Thyroid gland (tissue), 4 donors: Measurements from ENCODE around the gene C3orf49.

Experiments
- CTCF ChIP-seq, 6 experiments: fragments of 200-600 bp in 3 of 6; fragments of 450-650 bp in 3 of 6; sonication (generic) in 3 of 6; IDR thresholded peaks; one replicate each; pipeline ENCODE4 v1.5.1; 2016 to 2019; ENCODE audit warnings: antibody characterized with exemption in 6 of 6, mild to moderate bottlenecking in 2 of 6, inconsistent platforms in 1 of 6, moderate library complexity in 1 of 6
- POLR2A ChIP-seq, 2 donors: fragments of 450-650 bp; IDR thresholded peaks; one replicate each; pipeline ENCODE4 v1.6.1; 2017; ENCODE audit warnings: antibody characterized with exemption in 2 of 2, mild to moderate bottlenecking in 2 of 2, moderate library complexity in 1 of 2

DNA sequence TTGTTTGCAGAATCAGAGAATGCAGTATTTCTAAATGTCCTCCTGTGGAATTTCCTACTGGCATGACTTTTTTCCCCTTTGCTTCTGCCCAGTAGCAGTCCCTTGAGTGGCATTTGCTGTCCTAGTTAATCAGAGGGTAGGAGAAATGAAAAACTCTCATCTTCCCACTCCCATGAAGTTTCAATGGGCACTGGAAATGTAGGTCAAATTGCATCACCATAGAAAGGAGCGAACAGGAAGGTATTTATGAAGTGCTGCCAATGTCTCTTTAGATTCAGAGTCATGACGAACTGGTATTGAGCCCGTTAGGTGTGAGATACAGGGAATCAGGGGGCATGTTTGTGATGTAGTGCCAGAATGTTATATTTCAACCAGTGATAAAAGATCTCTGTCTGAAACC, 67.8 kb downstream of the C3orf49 start:
- TF ChIP-seq CTCF (IDR thresholded peaks at IDR 0.05): no peak
- no peak for TF ChIP-seq POLR2A (IDR thresholded peaks at IDR 0.05)
